Panc1 (cell line): ENCODE measurements around the gene DVL3. TPM values are rescaled to one million over a fixed set of nuclear protein-coding genes. Genes with fewer than 3 reads are reported as not detected.
A peak's percentile ranks its signal among the peaks of the same experiment; 100 is the strongest.

Experiments
- ATAC-seq: fragments of 200-7000 bp; cut with Tn5 transposase; 2 replicates; pipeline ENCODE4 v1.9.1; 2020; ENCODE audit warnings: mild to moderate bottlenecking, moderate library complexity
- BruUV-seq: library from RNA; stranded (reverse); fragments of 400-500 nt; replicated peaks from 2 replicates; lab custom pipeline; 2021; lab: Mats Ljungman, UMichigan
- CTCF ChIA-PET: fragments of 300-600 bp; sonication (Branson Sonifier 250); formaldehyde crosslinking; loops from one replicate; lab custom pipeline; 2022; ENCODE audit warnings: antibody characterized with exemption; lab: Charles Lee
- POLR2A ChIA-PET: fragments of 300-600 bp; sonication (Branson Sonifier 250); formaldehyde crosslinking; loops from one replicate; lab custom pipeline; 2022; ENCODE audit warnings: antibody characterized with exemption; lab: Charles Lee
- DNase-seq: peaks from one replicate; pipeline ENCODE4 v3.0.0-alpha.2; 2010; ENCODE audit warnings: low read depth, low spot score
- H3K27ac ChIP-seq: 2 replicates; pipeline ENCODE4 v1.5.1; 2011; ENCODE audit warnings: mild to moderate bottlenecking, low read length, inconsistent platforms
- H3K27me3 ChIP-seq: fragments of 200-500 bp; sonication (Bioruptor generic); 2 replicates; pipeline ENCODE4 v1.6.0; 2014; ENCODE audit warnings: low read length, inconsistent platforms; ENCODE audit not compliant: control insufficient read depth, insufficient read depth
- H3K36me3 ChIP-seq: fragments of 200-500 bp; sonication (Bioruptor generic); 2 replicates; pipeline ENCODE4 v1.5.1; 2014; ENCODE audit warnings: inconsistent platforms, mild to moderate bottlenecking, low read length, moderate library complexity; ENCODE audit not compliant: control insufficient read depth, insufficient read depth
- H3K4me1 ChIP-seq: 2 replicates; pipeline ENCODE4 v1.5.1; 2011; ENCODE audit warnings: inconsistent platforms, mild to moderate bottlenecking, low read length, moderate library complexity; ENCODE audit not compliant: control insufficient read depth, insufficient read depth
- H3K4me3 ChIP-seq, 2 experiments: 2 replicates each; pipeline ENCODE4 v1.5.1; 2011 to 2012; ENCODE audit warnings: low read depth in 2 of 2, low read length in 2 of 2, mild to moderate bottlenecking in 2 of 2, inconsistent platforms in 1 of 2, moderate library complexity in 1 of 2
- H3K9me3 ChIP-seq: fragments of 200-500 bp; sonication (Bioruptor generic); 2 replicates; pipeline ENCODE4 v1.5.1; 2014; ENCODE audit warnings: low read depth, mild to moderate bottlenecking, inconsistent platforms, low read length, moderate library complexity; ENCODE audit not compliant: control insufficient read depth, insufficient read depth
- POLR2AphosphoS5 ChIP-seq: IDR thresholded peaks from 2 replicates; pipeline ENCODE4 v1.6.1; 2012; ENCODE audit warnings: mild to moderate bottlenecking, low read depth, low read length, moderate library complexity
- REST ChIP-seq, 2 experiments: IDR thresholded peaks; 2 replicates each; pipeline ENCODE4 v1.6.1; 2011 to 2012; ENCODE audit warnings: low read depth in 2 of 2, control low read depth in 1 of 2, low read length in 1 of 2, mild to moderate bottlenecking in 1 of 2, moderate library complexity in 1 of 2; ENCODE audit not compliant: insufficient read depth in 1 of 2
- SIN3A ChIP-seq: IDR thresholded peaks from 2 replicates; pipeline ENCODE4 v1.6.1; 2012; ENCODE audit warnings: low read depth, mild to moderate bottlenecking, low read length, moderate library complexity, borderline replicate concordance; ENCODE audit not compliant: insufficient read depth
- TCF7L2 ChIP-seq: IDR thresholded peaks from 2 replicates; pipeline ENCODE4 v1.6.1; 2011; ENCODE audit warnings: mild to moderate bottlenecking, low read depth, low read length, inconsistent platforms
- in situ Hi-C: cut with HindIII; loops from 2 replicates; pipeline ENCODE4 v1.10.0; 2016; ENCODE audit warnings: low sequenced_read_pairs, low pct_unique_long_range_greater_than_20kb
- intact Hi-C: fragments of 100-400 bp; cut with micrococcal nuclease; formaldehyde crosslinking; loops from one replicate; pipeline ENCODE4 v1.10.0; 2022; ENCODE audit not compliant: unreplicated experiment
- total RNA-seq: library from RNA; stranded (reverse); gene quantifications from one replicate; pipeline ENCODE4 v1.2.1, GENCODE V29; 2021; ENCODE audit not compliant: unreplicated experiment
- TF ChIP-seq, protein P1 (sequence below): fragments of 450-650 bp; IDR thresholded peaks from 2 replicates; pipeline ENCODE4 v1.5.1; 2017; ENCODE audit warnings: mild to moderate bottlenecking

The DVL3 gene
- total RNA-seq, 1 experiment from 2014 or later: 97.2 TPM

DNA sequence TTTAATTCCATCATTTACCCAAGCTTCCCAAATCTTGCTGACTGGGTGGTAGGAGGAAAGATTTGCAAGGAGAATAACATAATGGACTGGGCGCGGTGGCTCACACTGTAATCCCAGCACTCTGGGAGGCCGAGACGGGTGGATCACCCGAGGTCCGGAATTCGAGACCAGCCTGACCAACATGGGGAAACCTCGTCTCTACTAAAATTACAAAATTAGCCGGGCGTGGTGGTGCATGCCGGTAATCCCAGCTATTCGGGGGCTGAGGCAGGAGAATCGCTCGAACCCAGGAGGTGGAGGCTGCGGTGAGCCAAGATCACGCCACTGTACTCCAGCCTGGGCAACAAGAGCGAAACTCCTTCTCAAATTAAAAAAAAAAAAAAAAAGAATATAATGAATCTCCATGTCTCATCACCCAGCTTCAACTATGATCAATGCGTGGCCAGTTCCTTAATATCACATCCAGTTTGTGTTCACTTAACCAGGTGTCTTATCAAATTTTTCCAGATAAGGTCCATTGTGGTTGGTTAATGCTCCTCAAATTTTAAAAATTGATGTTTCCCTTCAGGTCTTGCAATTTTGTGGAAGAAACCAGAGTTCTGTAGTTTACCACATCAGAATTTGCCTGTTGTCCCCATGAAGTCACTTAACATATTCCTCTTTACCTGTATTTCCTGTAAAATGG, 29.5 kb downstream of the DVL3 start:
- CTCF ChIA-PET: no interaction called here
- Histone ChIP-seq H3K27ac (peak overlapping the region; percentile 90), H3K4me1 (peaks cover 15% of the 10 kb centered on the region), H3K9me3 (no peaks in the 10 kb centered on the region), H3K36me3 (peaks cover 30% of the 10 kb centered on the region), H3K4me3 (no peak overlapping the region), H3K27me3 (no peaks in the 10 kb centered on the region)
- BruUV-seq: no TSS peak
- POLR2A ChIA-PET: interaction anchor here (0.6 kb wide), 1 partner anchor 10 kb away, joined by 3 read pairs; the partner anchor contains the start of gene AP2M1
- no peak for DNase-seq
- ATAC-seq: no peak
- intact Hi-C loops: no loop called here
- TF ChIP-seq, protein P1, sequence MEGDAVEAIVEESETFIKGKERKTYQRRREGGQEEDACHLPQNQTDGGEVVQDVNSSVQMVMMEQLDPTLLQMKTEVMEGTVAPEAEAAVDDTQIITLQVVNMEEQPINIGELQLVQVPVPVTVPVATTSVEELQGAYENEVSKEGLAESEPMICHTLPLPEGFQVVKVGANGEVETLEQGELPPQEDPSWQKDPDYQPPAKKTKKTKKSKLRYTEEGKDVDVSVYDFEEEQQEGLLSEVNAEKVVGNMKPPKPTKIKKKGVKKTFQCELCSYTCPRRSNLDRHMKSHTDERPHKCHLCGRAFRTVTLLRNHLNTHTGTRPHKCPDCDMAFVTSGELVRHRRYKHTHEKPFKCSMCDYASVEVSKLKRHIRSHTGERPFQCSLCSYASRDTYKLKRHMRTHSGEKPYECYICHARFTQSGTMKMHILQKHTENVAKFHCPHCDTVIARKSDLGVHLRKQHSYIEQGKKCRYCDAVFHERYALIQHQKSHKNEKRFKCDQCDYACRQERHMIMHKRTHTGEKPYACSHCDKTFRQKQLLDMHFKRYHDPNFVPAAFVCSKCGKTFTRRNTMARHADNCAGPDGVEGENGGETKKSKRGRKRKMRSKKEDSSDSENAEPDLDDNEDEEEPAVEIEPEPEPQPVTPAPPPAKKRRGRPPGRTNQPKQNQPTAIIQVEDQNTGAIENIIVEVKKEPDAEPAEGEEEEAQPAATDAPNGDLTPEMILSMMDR: no peak
- no peak for TF ChIP-seq POLR2AphosphoS5
- no peak for TF ChIP-seq SIN3A
- TF ChIP-seq TCF7L2: no peak
- no peak for TF ChIP-seq REST (IDR thresholded peaks at IDR 0.05; ENCODE audit: insufficient read depth in 1 of 2, low read depth in 2 of 2, low read length in 1 of 2)
- in situ Hi-C loops: no loop called here

DNA sequence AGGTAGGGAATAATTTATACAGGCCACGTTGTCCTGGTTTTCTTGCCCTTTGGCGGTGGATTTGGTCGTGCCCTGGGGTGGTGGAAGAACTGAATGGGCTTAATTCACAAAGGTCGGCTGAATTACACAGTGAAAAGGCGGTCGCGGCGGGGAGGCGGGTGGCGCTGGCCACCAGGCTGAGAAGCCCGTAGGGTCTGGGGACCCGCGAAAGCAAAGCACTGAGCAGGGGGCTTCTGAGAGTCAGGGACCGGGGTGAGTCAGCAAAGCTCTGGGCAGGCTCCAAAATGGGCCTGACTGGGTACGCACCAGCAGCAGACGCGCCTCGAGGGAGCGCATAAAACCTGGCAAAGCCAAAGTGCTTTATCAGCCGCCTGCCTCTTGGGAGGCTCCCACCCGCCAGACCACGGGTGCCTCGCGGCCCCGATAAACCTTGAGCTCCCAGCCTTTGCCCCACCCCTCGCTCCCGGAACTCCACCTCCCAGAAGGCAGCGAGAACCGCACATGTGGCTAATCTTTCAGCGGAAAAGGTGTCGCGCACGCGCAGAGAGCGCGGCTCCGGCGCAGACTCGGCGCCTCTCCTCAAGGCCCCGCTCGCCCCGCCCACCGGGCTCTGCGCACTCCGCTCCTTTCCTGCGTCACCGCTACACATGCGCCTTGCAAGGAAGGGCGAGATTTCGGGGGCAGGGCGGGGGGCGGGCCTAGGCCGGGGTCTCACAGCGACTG, 30.4 kb downstream of the DVL3 start:
- peaks cover 34% of the 10 kb centered on the region for H3K36me3 ChIP-seq
- H3K27me3 ChIP-seq: no peaks in the 10 kb centered on the region
- H3K4me1 ChIP-seq: peaks cover 15% of the 10 kb centered on the region
- BruUV-seq: TSS peak; percentile 97
- H3K27ac ChIP-seq: peak overlapping the region; percentile 92
- POLR2A ChIA-PET: interaction anchor here (0.6 kb wide), 1 partner anchor 740 kb away, joined by 4 read pairs; no protein-coding TSS in a partner anchor
- H3K9me3 ChIP-seq: no peaks in the 10 kb centered on the region
- CTCF ChIA-PET: interaction anchor here (0.5 to 1.0 kb wide), 3 partner anchors 10 to 283 kb away, joined by 3 to 6 read pairs (median 4); no protein-coding TSS in a partner anchor
- ATAC-seq (peak; percentile 95), DNase-seq (peak; percentile 97)
- intact Hi-C loops (no loop called here), in situ Hi-C loops (no loop called here)
- H3K4me3 ChIP-seq: peak overlapping the region; percentile 88 to 91
- TF ChIP-seq REST (IDR thresholded peaks at IDR 0.05; ENCODE audit: insufficient read depth in 1 of 2, low read depth in 2 of 2, low read length in 1 of 2) (no peak), TCF7L2 (0 out of 2 replicates have a peak, but pooled peaks have one; percentile 17), POLR2AphosphoS5 (peak; percentile 94), SIN3A (peak; percentile 16; the same call in 1 of the 2 replicates)
- TF ChIP-seq, protein P1: no peak
